Activated CD4-positive, alpha-beta T cell treated with anti-CD3 and anti-CD28 coated beads, Interleukin-2, amount 10 ng/mL, durations not matched to agents 7 days and 5 days (primary cell): ENCODE data around the gene GRID2. TPM values are rescaled to one million over a fixed set of nuclear protein-coding genes. Genes with fewer than 3 reads are reported as not detected.

ENCODE experiments used
- CTCF ChIA-PET: fragments of 350-600 bp; sonication (Branson Sonifier 250); formaldehyde crosslinking; loops from one replicate; lab custom pipeline; 2021; ENCODE audit warnings: antibody characterized with exemption; lab: Charles Lee
- POLR2A ChIA-PET: fragments of 350-600 bp; sonication (Branson Sonifier 250); formaldehyde crosslinking; loops from one replicate; lab custom pipeline; 2021; ENCODE audit warnings: antibody characterized with exemption; lab: Charles Lee
- DNase-seq: peaks from one replicate; pipeline ENCODE4 v3.0.0-alpha.2; 2020
- H3K27ac Mint-ChIP-seq: one replicate; pipeline ENCODE4 v1.8.0; 2021; ENCODE audit warnings: mild to moderate bottlenecking, moderate library complexity, mixed read lengths
- H3K27me3 Mint-ChIP-seq: one replicate; pipeline ENCODE4 v1.8.0; 2021; ENCODE audit warnings: mixed read lengths
- H3K36me3 Mint-ChIP-seq: one replicate; pipeline ENCODE4 v1.8.0; 2021; ENCODE audit warnings: low read depth, mixed read lengths
- H3K4me1 Mint-ChIP-seq: one replicate; pipeline ENCODE4 v1.8.0; 2021; ENCODE audit warnings: mixed read lengths
- H3K4me3 Mint-ChIP-seq: one replicate; pipeline ENCODE4 v1.8.0; 2021; ENCODE audit warnings: mild to moderate bottlenecking, moderate library complexity, mixed read lengths
- H3K9me3 Mint-ChIP-seq: one replicate; pipeline ENCODE4 v1.8.0; 2021; ENCODE audit warnings: mixed read lengths
- total RNA-seq, 2 experiments: library from RNA; stranded (reverse); gene quantifications; one replicate each; pipeline ENCODE4 v1.2.3, GENCODE V29; 2021

Gene GRID2
- total RNA-seq, 2 experiments from 2014 or later: not detected

DNA sequence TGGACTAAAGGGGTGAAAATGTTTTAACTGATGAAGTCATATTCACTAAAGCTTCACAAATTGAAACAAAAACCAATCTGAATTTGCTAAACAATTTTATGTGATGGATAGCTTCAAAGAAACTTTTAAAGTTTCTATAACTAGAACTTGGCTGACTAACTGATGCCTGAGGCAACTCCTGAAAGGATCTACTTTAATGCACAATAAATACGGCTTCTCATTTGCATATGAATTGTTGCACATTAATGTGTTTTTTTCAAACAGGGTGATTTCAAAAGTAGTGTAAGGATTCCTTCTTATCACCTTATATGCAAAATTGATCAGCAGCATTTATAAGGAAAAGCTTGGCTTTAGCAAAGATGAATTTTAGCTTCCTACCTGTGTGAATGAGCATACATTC, 1466.4 kb downstream of the GRID2 start:
- Mint-ChIP-seq H3K36me3 (no peaks in the 10 kb centered on the region), H3K27ac (no peak overlapping the region), H3K4me1 (no peaks in the 10 kb centered on the region), H3K9me3 (no peaks in the 10 kb centered on the region), H3K27me3 (no peaks in the 10 kb centered on the region), H3K4me3 (no peak overlapping the region)
- CTCF ChIA-PET: no interaction called here
- POLR2A ChIA-PET: no interaction called here
- no peak for DNase-seq

- CTCF ChIA-PET: no interaction called here
- Mint-ChIP-seq H3K27ac (no peak overlapping the region), H3K9me3 (no peaks in the 10 kb centered on the region), H3K4me3 (no peak overlapping the region), H3K4me1 (no peaks in the 10 kb centered on the region), H3K27me3 (no peaks in the 10 kb centered on the region), H3K36me3 (no peaks in the 10 kb centered on the region)
- DNase-seq: no peak
- POLR2A ChIA-PET: no interaction called here
These were observed 1468.1 kb downstream of the GRID2 start for GRCh38 chr4:93771640-93772411.

DNA sequence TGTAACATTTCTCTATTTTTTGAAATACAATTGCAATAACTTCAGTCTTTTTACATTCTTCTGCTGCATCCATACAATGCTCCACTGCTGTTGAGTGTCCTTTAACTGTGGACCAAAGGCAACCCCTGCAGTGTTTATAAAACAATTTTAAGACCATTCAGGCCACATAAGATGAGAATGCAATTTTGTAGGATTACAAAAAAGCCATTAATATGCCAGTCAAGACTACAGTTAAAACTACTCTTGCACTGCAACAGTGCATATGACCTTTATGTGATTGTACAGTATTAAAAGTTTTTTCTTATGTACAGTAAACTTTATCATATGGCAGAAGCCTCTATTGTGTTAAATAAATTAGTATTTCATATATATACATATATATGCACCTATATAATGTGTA, 1469.1 kb downstream of the GRID2 start:
- H3K4me3 Mint-ChIP-seq: no peak overlapping the region
- no peak for DNase-seq
- no peaks in the 10 kb centered on the region for H3K36me3 Mint-ChIP-seq
- ChIA-PET CTCF (no interaction called here), POLR2A (no interaction called here)
- no peaks in the 10 kb centered on the region for H3K27me3 Mint-ChIP-seq
- no peaks in the 10 kb centered on the region for H3K9me3 Mint-ChIP-seq
- H3K4me1 Mint-ChIP-seq: no peaks in the 10 kb centered on the region
- no peak overlapping the region for H3K27ac Mint-ChIP-seq

DNA sequence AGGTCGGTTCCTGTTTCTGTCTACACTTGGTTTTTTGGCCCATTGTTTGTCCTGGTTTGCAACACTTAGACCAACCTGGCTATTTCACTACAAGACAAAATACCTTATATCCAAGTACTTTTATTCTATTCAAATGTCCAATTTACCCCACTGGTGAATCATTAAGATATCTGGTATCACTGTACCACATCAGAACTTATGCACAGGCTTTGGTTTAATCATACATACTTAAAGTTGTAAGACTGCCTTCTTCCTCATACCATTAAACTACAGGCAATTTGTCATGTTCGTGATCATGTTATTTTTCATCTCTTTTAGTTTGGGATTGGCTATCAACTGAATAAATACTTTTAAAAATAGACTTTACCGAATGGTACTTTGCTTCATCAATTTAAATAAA, 1471.8 kb downstream of the GRID2 start:
- POLR2A ChIA-PET: no interaction called here
- Mint-ChIP-seq H3K36me3 (no peaks in the 10 kb centered on the region), H3K27me3 (no peaks in the 10 kb centered on the region), H3K9me3 (no peaks in the 10 kb centered on the region), H3K4me1 (no peaks in the 10 kb centered on the region), H3K27ac (no peak overlapping the region), H3K4me3 (no peak overlapping the region)
- no peak for DNase-seq
- CTCF ChIA-PET: no interaction called here

DNA sequence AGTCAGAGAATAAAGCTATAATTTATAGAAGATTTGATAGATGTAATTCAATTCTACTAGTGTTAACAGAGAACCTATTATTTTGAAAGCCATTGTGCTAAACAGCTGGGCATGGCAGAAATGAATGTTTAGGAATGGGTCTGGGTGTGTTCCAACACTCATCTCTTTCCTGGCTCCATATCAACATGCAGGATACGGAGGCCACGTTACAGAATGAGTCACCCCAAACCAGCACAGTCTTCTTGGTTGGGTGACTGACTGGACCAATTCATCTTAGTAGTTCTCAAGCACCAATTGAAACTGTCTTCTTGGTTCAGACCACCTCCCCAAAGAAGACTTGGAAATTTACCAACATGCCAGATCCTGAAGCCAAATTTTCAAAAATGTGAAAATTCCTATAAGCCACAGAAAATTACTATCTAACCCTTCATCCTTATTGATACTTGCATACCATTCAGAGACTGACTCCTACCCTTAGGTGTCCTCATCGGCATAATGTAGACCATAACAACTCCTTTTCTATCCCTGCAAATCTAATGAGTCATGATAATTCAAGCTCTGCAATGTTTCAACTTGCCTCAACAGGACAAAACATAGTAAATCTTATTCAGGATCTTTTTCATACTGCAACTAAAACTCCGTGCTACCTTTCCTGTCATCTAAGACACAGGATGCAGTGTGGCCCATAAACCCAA, 1472.8 kb downstream of the GRID2 start:
- Mint-ChIP-seq H3K36me3 (no peaks in the 10 kb centered on the region), H3K9me3 (no peaks in the 10 kb centered on the region), H3K4me1 (no peaks in the 10 kb centered on the region), H3K4me3 (no peak overlapping the region), H3K27me3 (no peaks in the 10 kb centered on the region), H3K27ac (no peak overlapping the region)
- DNase-seq: no peak
- ChIA-PET POLR2A (no interaction called here), CTCF (no interaction called here)

DNA sequence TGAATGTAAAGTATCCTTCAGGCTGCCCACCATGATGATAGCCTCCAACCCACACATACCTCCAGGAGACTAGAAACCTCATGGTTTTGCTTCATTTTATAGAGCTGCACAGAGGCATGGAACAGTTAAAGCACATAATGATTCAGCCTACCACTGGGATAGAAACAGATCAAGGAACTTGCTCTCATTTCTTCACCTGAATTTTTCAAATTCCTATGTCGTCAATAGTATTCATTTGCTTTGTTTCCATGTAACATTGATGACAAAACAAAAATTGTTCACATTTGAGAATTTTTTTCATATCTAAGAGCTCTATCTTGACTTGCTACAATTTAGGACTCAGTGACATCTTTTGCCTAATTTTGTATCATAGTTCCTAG, 1473.3 kb downstream of the GRID2 start:
- no peak for DNase-seq
- Mint-ChIP-seq H3K27ac (no peak overlapping the region), H3K36me3 (no peaks in the 10 kb centered on the region), H3K4me3 (no peak overlapping the region), H3K4me1 (no peaks in the 10 kb centered on the region), H3K9me3 (no peaks in the 10 kb centered on the region), H3K27me3 (no peaks in the 10 kb centered on the region)
- ChIA-PET POLR2A (no interaction called here), CTCF (no interaction called here)

GRCh38 chr4:93779228-93779627, 1475.5 kb downstream of the GRID2 start:
- H3K4me1 Mint-ChIP-seq: no peaks in the 10 kb centered on the region
- H3K9me3 Mint-ChIP-seq: no peaks in the 10 kb centered on the region
- POLR2A ChIA-PET: no interaction called here

DNA sequence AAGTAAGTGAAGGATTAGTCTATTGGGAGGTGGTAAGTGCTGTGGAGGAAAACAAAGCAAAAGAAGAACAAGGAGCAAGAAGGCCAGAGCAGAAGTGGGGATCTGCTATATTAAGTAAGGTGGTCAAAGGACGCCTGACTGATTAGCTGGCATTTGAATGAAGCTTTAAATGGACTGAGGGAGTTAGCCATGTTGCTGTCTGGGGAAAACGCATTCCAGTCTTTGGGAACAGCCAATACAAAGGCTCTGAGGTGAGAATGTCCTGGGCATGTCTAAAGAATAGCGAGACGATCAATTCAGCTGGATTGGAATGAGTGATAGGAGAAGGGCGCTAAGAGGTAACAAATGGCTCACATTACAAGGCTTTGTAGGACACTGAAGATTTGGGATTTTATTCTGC, 1476.3 kb downstream of the GRID2 start:
- Mint-ChIP-seq H3K27ac (no peak overlapping the region), H3K36me3 (no peaks in the 10 kb centered on the region), H3K4me3 (no peak overlapping the region), H3K4me1 (no peaks in the 10 kb centered on the region), H3K27me3 (no peaks in the 10 kb centered on the region), H3K9me3 (no peaks in the 10 kb centered on the region)
- DNase-seq: no peak
- ChIA-PET CTCF (no interaction called here), POLR2A (no interaction called here)

More at GRCh38 chr4:93779228-93779627, 1475.5 kb downstream of the GRID2 start:
- no peaks in the 10 kb centered on the region for H3K27me3 Mint-ChIP-seq
- H3K36me3 Mint-ChIP-seq: no peaks in the 10 kb centered on the region
- CTCF ChIA-PET: no interaction called here
- no peak overlapping the region for H3K4me3 Mint-ChIP-seq
- no peak for DNase-seq
- no peak overlapping the region for H3K27ac Mint-ChIP-seq

DNA sequence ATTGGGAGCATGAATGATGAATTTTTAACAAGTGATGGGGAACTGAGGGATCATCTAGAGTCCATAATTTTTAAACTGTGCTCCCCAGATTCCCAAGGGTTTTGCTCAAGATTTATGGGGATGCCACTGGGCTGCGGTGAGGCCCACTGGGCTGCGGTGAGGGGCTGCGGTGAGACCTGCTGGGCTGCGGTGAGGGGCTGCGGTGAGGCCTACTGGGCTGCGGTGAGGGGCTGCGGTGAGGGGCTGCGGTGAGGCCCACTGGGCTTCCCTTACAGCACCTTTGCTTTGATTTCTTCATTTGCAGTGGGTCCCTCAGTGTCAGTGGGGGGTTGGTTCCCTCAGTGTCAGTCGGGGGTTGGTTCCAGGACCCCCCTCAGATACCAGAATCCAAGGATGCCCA, 1477.4 kb downstream of the GRID2 start:
- Mint-ChIP-seq H3K27me3 (no peaks in the 10 kb centered on the region), H3K9me3 (no peaks in the 10 kb centered on the region), H3K27ac (no peak overlapping the region), H3K4me3 (no peak overlapping the region), H3K36me3 (no peaks in the 10 kb centered on the region), H3K4me1 (no peaks in the 10 kb centered on the region)
- POLR2A ChIA-PET: no interaction called here
- CTCF ChIA-PET: no interaction called here
- DNase-seq: no peak

- CTCF ChIA-PET: no interaction called here
- H3K4me1 Mint-ChIP-seq: no peaks in the 10 kb centered on the region
- no peak for DNase-seq
- no peaks in the 10 kb centered on the region for H3K36me3 Mint-ChIP-seq
- H3K27ac Mint-ChIP-seq: no peak overlapping the region
- H3K9me3 Mint-ChIP-seq: no peaks in the 10 kb centered on the region
- H3K27me3 Mint-ChIP-seq: no peaks in the 10 kb centered on the region
- POLR2A ChIA-PET: no interaction called here
- no peak overlapping the region for H3K4me3 Mint-ChIP-seq
These were observed 1482.4 kb downstream of the GRID2 start for GRCh38 chr4:93786149-93786548.

DNA sequence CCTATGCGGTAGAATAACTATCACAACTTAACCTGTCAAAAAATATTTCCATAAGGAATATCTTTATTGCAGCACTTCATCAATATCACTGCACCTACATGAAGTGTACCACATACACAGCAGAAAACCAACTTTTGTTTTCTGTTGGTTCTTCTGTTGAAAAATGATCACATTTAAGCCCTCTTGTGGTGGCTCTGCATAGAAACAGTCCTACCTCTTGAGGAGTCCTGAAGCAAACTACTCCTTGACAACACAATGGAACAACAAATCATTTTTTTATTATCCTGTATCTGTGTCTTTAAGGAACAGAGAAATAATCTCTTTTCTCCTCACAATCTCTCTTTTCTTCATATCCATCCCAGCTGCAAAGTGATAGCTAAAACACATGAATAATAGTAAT, 1484.9 kb downstream of the GRID2 start:
- H3K4me1 Mint-ChIP-seq: no peaks in the 10 kb centered on the region
- CTCF ChIA-PET: interaction anchor here (0.6 kb wide), 1 partner anchor 11 kb away, joined by 3 read pairs; no protein-coding TSS in a partner anchor

DNA sequence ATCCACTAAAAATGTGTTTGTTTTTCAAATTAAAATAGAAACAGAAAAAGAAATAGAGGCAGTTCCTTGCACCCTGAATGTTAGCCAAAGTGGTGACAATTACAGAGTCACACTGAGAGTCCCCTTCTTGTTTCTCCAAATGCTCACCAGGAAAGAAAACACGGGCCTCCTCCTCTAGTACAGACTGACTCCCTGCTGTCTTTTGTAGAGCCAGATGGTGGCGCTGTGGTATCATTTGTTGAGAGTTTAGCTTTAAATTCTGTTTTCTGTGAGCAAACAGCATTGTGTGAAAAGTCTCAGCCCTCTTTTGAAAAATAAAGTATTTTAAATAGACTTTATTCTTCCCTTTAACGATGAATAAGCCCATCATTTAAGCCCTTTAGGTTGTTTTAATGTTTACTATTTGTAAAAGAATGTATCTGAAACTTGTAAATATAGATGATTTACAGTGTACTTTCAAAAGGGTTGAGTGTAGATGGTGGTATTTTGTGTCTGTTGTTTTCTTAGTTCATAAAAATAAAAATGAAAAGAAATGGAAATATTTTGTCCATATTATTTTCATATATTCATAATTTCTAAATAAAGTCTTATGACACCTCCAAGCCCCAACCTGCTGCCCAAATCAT, 1487.9 kb downstream of the GRID2 start:
- POLR2A ChIA-PET: interaction anchor here (0.6 kb wide), 1 partner anchor 612 kb away, joined by 3 read pairs; no protein-coding TSS in a partner anchor
- CTCF ChIA-PET: no interaction called here
- Mint-ChIP-seq H3K4me3 (no peak overlapping the region), H3K4me1 (no peaks in the 10 kb centered on the region), H3K27me3 (no peaks in the 10 kb centered on the region), H3K36me3 (no peaks in the 10 kb centered on the region), H3K27ac (no peak overlapping the region), H3K9me3 (no peaks in the 10 kb centered on the region)
- DNase-seq: peak; percentile 32

More for the DNA sequence above, 1484.9 kb downstream of the GRID2 start:
- no peaks in the 10 kb centered on the region for H3K27me3 Mint-ChIP-seq
- H3K4me3 Mint-ChIP-seq: no peak overlapping the region
- POLR2A ChIA-PET: no interaction called here
- no peak for DNase-seq
- H3K9me3 Mint-ChIP-seq: no peaks in the 10 kb centered on the region
- H3K36me3 Mint-ChIP-seq: no peaks in the 10 kb centered on the region
- H3K27ac Mint-ChIP-seq: no peak overlapping the region

DNA sequence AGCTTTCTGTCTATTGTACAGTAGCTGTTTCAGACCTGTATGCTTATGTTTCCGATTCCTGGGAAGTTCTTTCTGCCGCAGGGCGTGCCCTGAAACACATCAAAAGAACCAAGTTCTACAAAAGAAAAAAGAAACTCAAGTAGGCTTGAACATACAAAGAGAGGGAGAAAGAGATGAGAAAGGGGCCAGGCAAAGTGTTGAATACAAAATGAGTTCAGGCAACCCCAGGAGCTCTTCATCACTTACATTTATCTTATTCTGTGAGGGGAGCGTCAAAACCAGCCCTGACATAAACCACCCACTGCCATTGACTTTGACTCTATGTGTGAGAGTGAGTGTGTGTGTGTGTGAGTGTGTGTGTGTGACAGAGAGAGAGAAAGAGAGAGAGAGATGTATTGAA, 1498.3 kb downstream of the GRID2 start:
- H3K36me3 Mint-ChIP-seq: no peaks in the 10 kb centered on the region
- H3K27ac Mint-ChIP-seq: no peak overlapping the region

More for the DNA sequence above, 1498.3 kb downstream of the GRID2 start:
- Mint-ChIP-seq H3K4me3 (no peak overlapping the region), H3K4me1 (no peaks in the 10 kb centered on the region), H3K9me3 (no peaks in the 10 kb centered on the region), H3K27me3 (no peaks in the 10 kb centered on the region)
- ChIA-PET CTCF (no interaction called here), POLR2A (no interaction called here)
- no peak for DNase-seq
